Thymus (tissue), 11 donors: ENCODE data around the gene REV3L. TPM values are rescaled to one million over a fixed set of nuclear protein-coding genes. Genes with fewer than 3 reads are reported as not detected.
"Not testable (repeated sequence)": the region's sequence is repeated elsewhere in the genome, so short reads cannot be mapped to it uniquely, and the experiment has no call there.

Source experiments
- DNase-seq, 9 donors: peaks; one replicate each; pipeline ENCODE4 v3.0.0-alpha.2; 2013; ENCODE audit warnings: low spot score in 9 of 9, low read depth in 6 of 9, missing footprints in 1 of 9
- H3K27ac ChIP-seq, 2 donors: one replicate each; pipeline ENCODE4 v1.5.1; 2013; ENCODE audit warnings: control low read depth in 1 of 2, low read depth in 1 of 2, low read length in 1 of 2, mild to moderate bottlenecking in 1 of 2, moderate library complexity in 1 of 2
- H3K27me3 ChIP-seq, 2 donors: one replicate each; pipeline ENCODE4 v1.5.1; 2013; ENCODE audit warnings: low read length in 1 of 2; ENCODE audit not compliant: control insufficient read depth in 2 of 2, insufficient read depth in 1 of 2
- H3K36me3 ChIP-seq, 2 donors: one replicate each; pipeline ENCODE4 v1.5.1; 2013; ENCODE audit warnings: low read length in 1 of 2, mild to moderate bottlenecking in 1 of 2, moderate library complexity in 1 of 2; ENCODE audit not compliant: control insufficient read depth in 2 of 2, insufficient read depth in 2 of 2
- H3K4me1 ChIP-seq, 2 donors: one replicate each; pipeline ENCODE4 v1.5.1; 2013; ENCODE audit warnings: low read length in 2 of 2; ENCODE audit not compliant: control insufficient read depth in 2 of 2, insufficient read depth in 2 of 2
- H3K4me3 ChIP-seq, 2 donors: one replicate each; pipeline ENCODE4 v1.5.1; 2013; ENCODE audit warnings: low read length in 2 of 2, control low read depth in 1 of 2, mild to moderate bottlenecking in 1 of 2
- H3K9me3 ChIP-seq, 2 donors: one replicate each; pipeline ENCODE4 v1.5.1; 2013; ENCODE audit warnings: low read length in 1 of 2, mild to moderate bottlenecking in 1 of 2; ENCODE audit not compliant: control insufficient read depth in 2 of 2, insufficient read depth in 1 of 2
- WGBS: extraction: QIAGEN DNeasy Blood & Tissue Kit; methylation state at CpG from one replicate; pipeline ENCODE4 v1.1.7; 2013; 5-methylcytosine and 5-hydroxymethylcytosine counted together
- polyA plus RNA-seq: library from polyadenylated mRNA; stranded (reverse); fragments of 200-250 nt; gene quantifications from one replicate; pipeline ENCODE4 v1.2.3, GENCODE V29; 2013
- total RNA-seq: library from RNA; stranded (reverse); fragments of 120-200 nt; gene quantifications from one replicate; pipeline ENCODE4 v1.2.4, GENCODE V29; 2013
- donor health status: healthy.

The REV3L gene
- total and polyA plus RNA-seq, 2 donors: 21.2 to 29.4 TPM

DNA sequence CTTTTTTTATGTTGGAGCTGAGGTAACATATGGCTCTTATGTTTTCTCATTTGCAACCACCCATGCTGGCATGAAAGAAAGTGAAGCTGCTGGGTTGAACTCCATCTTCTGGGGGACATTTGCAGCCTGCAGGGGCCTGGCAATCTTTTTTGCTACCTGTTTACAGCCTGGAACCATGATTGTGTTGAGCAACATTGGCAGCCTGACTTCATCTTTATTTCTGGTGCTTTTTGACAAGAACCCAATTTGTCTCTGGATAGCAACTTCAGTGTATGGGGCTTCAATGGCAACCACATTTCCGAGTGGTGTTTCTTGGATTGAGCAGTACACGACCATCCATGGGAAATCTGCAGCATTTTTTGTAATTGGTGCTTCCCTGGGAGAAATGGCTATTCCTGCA lies 216.7 kb downstream of the REV3L start:
- Histone ChIP-seq H3K27me3 (no peaks in the 10 kb centered on the region), H3K9me3 (no peaks in the 10 kb centered on the region), H3K36me3 (peaks cover 17 to 32% of the 10 kb centered on the region in 2 donors), H3K4me1 (no peaks in the 10 kb centered on the region), H3K4me3 (no peak overlapping the region), H3K27ac (no peak overlapping the region)
- over 99% methylated on average over 2 of the region's 2 CpGs for WGBS
- no peak for DNase-seq

DNA sequence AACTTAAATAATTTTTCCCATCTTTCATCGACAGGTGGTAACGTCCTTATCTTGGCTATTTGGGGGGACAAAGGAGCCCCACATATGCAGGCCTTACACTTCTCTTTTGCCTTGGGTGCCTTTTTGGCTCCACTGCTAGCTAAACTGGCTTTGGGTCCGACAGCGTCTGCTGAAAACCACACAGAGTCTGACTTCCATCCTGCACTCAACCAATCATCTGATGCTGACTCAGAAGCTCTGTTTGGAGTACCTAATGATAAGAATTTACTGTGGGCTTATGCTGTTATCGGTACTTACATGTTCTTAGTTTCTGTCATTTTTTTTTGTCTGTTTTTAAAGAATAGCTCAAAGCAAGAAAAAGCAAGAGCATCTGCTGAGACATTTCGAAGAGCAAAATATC lies 217.2 kb downstream of the REV3L start:
- no peaks in the 10 kb centered on the region for H3K9me3 ChIP-seq
- no peak overlapping the region for H3K27ac ChIP-seq
- H3K4me1 ChIP-seq: peaks cover 0 to under 1% of the 10 kb centered on the region in 2 donors
- WGBS: 98% methylated on average over 6 of the region's 6 CpGs
- DNase-seq: no peak
- H3K27me3 ChIP-seq: no peaks in the 10 kb centered on the region
- peaks cover 17 to 32% of the 10 kb centered on the region in 2 donors for H3K36me3 ChIP-seq
- H3K4me3 ChIP-seq: no peak overlapping the region

DNA sequence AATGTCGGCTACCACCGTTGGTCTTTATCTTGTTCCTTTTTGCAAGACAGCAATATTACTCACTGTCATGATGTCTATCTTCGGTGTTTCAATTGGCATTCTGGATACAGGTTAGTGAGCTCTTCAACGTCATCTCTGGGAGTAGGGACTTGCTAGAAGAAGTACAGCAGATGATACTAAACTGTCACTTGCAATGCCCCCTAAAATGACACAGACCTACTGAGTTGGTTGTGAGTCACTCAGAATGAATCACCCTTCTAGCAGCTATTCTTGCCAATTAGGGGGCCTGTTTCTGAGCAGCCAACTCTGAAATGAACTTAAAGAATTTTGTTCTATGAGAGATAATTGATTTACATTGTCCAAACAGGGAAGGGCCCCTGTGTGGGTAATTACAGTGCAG lies 219.2 kb downstream of the REV3L start:
- peaks cover 12 to 28% of the 10 kb centered on the region in 2 donors for H3K36me3 ChIP-seq
- H3K27ac ChIP-seq: no peak overlapping the region
- DNase-seq: no peak
- no peaks in the 10 kb centered on the region for H3K27me3 ChIP-seq
- peaks cover 5 to 11% of the 10 kb centered on the region in 2 donors for H3K4me1 ChIP-seq
- WGBS: 98% methylated on average over 4 of the region's 4 CpGs
- no peaks in the 10 kb centered on the region for H3K9me3 ChIP-seq
- H3K4me3 ChIP-seq: no peak overlapping the region

DNA sequence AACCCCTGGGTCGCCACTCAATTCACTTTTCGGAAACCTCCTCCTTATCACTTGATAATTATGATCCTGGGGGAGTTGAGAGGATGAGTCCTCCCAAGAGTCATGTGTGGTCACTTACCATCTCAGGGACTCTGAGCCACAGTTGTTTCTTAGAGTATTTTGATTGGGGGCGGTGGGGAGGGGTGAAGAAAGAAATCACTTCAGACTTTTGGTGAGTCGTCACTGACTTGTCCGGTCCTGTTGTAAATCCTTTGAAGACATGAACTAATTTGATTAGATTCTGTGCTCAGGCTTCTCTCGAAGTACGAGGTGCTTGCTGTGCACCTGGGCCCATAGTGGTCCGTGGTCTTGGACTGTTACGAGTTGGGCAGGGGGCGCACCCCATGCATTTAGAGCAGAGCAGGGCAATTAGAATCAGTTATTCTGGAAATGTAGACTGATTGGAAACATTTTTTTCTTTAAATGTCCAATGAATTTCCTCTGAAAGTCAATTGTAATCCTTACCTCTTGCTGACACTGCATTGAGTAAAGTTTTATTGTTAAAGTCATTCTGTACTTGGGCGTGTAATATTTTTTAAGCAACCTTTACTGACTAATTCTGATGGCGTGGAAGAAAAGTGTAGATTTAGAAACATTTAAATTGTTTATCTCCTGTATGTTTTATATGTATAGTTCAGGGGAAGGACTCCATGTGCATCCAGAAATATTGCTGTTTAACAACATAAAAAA lies 222.3 kb downstream of the REV3L start:
- Histone ChIP-seq H3K4me1 (peaks cover 5 to 13% of the 10 kb centered on the region in 2 donors), H3K27me3 (no peaks in the 10 kb centered on the region), H3K4me3 (no peak overlapping the region), H3K9me3 (no peaks in the 10 kb centered on the region), H3K36me3 (peaks cover 6 to 11% of the 10 kb centered on the region in 2 donors), H3K27ac (peak overlapping the region in 1 of 2 donors; percentile 52)
- 94% methylated on average over 12 of the region's 12 CpGs for WGBS
- DNase-seq: no peak

DNA sequence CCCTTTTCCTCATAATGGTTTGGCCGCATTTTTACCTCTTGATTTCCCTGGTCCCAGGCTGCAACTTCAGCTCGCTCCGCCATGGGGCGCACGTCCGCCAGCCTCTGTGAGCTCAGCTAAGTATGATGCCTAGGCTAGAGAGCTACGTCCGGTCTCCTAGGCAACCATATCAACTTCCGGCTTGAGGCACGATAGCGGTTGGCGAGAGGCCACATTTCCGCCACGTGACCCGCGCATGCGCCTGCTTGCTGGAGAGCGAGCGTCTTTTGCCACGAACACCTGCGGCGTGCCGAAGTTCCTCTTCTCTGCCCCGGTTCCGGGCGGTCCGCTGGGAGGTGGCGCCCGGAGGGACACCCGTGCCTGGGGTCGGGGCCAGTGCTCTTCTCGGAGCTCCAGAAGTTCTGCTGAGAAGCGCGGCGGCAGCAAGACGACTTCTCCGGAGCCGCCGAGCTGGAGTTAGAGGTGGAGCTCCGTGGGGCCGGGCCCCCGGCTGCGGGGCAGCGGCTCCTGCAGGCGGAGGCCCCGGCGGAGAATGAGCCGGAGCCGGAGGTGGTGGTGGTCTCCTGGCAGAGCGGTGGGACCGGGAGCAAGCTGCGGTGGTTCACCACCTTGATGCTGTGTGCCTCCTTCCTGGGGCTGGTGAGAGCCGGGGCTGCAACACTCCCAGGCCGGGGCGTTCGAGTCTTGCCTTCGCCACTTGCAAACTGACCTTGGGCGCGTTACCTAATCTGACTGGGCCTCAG lies 223.8 kb downstream of the REV3L start:
- DNase-seq: peak; percentile 98 to 100 (median 100)
- WGBS: 2% methylated on average over 59 of the region's 59 CpGs
- H3K27me3 ChIP-seq: peaks cover 0 to 4% of the 10 kb centered on the region in 2 donors
- peak overlapping the region; percentile 72 to 81 for H3K4me3 ChIP-seq
- peak overlapping the region; percentile 93 to 97 for H3K27ac ChIP-seq
- H3K9me3 ChIP-seq: no peaks in the 10 kb centered on the region
- H3K36me3 ChIP-seq: peaks cover 4 to 7% of the 10 kb centered on the region in 2 donors
- peaks cover 5 to 13% of the 10 kb centered on the region in 2 donors for H3K4me1 ChIP-seq

DNA sequence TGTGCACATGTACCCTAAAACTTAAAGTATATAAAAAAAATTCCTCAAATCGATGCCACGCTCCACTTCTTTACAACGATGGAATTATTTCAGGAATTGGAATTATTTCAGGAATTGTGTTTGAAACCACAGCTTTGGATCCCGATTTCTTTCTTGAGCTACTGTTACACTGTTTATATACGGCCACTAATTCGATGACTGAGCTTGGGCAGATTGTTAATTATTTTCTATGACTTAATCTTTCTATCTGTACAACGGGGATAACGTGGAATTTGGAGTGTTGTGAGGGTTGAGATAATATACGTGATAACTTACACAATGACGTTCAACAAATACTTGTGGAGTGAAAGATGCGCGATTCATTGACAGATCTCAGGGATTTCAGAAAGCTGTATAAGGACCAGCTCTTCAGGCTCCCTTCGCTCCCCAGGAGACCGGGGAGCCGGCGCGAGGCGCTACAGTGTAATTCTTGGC lies 224.4 kb downstream of the REV3L start:
- Histone ChIP-seq H3K36me3 (peaks cover 0 to 1% of the 10 kb centered on the region in 2 donors), H3K27ac (no peak overlapping the region), H3K9me3 (no peaks in the 10 kb centered on the region), H3K4me1 (peaks cover 5 to 13% of the 10 kb centered on the region in 2 donors), H3K27me3 (peaks cover 0 to 4% of the 10 kb centered on the region in 2 donors), H3K4me3 (peak overlapping the region in 1 of 2 donors; percentile 26)
- no peak for DNase-seq
- WGBS: 26% methylated on average over 18 of the region's 18 CpGs

DNA sequence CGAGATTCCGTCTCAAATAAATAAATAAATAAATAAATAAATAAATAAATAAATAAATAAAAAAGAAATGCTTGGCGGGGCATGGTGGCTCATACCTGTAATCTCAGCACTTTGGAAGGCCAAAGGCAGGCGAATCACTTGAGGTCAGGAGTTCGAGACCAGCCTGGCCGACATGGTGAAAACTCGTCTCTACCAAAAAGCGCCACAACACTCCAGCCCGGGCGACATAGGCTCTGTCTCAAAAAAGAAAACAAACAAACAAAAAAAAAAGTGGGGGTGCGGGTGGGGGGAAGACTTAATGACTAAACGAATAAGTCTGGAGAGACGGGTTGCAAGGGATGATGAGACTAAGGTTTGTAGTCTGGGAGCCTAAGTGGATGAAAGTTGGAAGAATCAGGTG lies 225.0 kb downstream of the REV3L start:
- peaks cover 0 to 4% of the 10 kb centered on the region in 2 donors for H3K27me3 ChIP-seq
- DNase-seq: no peak
- H3K27ac ChIP-seq: no peak overlapping the region
- no peak overlapping the region for H3K4me3 ChIP-seq
- H3K36me3 ChIP-seq: no peaks in the 10 kb centered on the region
- H3K9me3 ChIP-seq: no peaks in the 10 kb centered on the region
- 97% methylated on average over 13 of the region's 13 CpGs for WGBS
- H3K4me1 ChIP-seq: peaks cover 5 to 13% of the 10 kb centered on the region in 2 donors

DNA sequence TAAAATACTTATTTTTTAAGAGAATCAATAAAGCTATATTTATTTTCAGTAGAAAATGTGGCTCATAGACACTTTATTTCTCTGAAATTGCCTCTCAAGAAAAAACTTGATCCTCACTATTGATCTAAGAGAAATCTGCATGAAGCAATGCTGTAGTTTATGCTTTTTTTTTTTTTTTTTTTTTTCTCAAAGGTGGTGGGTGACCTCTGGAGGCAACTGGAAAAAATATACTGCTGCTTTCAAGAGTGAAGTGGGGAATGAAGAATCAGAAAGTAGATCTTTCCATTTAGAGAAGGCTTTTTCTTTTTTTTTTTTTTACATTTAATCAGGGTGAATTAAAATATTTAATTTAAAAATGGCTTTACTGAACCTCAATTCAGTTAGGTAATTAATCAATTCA lies 226.4 kb downstream of the REV3L start:
- Histone ChIP-seq H3K9me3 (no peaks in the 10 kb centered on the region), H3K36me3 (no peaks in the 10 kb centered on the region), H3K27ac (no peak overlapping the region), H3K4me1 (peaks cover 5 to 13% of the 10 kb centered on the region in 2 donors), H3K27me3 (peaks cover 0 to 4% of the 10 kb centered on the region in 2 donors), H3K4me3 (no peak overlapping the region)
- no peak for DNase-seq

DNA sequence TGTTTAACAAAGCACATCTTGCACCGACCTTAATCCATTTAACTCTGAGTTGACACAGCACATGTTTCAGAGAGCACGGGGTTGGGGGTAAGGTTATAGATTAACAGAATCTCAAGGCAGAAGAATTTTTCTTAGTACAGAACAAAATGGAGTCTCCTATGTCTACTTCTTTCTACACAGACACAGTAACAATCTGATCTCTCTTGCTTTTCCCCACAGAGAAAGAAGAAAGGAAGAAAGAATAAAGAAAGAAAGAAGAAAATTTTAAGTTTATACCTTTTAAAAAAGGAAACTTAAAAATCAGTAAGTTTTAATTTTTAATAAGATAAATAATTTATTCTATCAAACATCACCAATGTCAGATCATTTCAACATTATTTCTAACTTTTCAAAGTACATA lies 227.2 kb downstream of the REV3L start:
- peaks cover 5 to 12% of the 10 kb centered on the region in 2 donors for H3K4me1 ChIP-seq
- not testable (repeated sequence) for H3K9me3 ChIP-seq, H3K27ac ChIP-seq, H3K4me3 ChIP-seq, H3K27me3 ChIP-seq, H3K36me3 ChIP-seq, DNase-seq
- WGBS: 85% methylated on average over 2 of the region's 2 CpGs
